ENCODE results near the gene KRTAP27-1.

KRTAP27-1 gene, protein sequence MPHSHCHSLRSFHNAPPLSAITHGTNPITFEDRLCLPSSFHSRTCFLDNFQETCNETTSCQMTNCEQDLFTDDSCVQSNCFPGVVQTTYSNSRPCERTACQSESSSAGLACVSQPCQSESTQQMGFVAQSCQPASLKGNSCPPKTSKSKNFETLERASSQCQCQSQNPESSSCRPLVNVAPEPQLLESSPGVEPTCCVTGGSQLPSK
- 0 to 0.33 (median 0) reads per million in 17 experiments for total RNA-seq

DNA sequence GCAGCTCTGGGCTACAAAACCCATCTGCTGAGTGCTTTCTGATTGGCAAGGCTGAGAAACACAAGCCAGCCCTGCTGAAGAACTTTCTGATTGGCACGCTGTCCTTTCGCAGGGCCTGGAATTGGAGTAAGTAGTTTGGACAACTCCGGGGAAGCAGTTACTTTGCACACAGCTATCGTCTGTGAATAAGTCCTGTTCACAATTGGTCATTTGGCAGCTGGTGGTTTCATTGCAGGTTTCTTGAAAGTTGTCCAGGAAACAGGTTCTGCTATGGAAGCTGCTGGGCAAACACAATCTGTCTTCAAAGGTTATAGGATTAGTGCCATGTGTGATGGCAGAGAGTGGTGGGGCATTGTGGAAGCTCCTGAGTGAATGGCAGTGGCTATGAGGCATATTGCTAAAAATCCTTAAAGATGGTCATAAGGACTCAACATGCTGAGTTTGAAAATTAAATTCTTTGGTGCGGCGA lies at the start of gene KRTAP27-1:
Gene KRTAP27-1 (minus strand): TSS at position 419 of the 469 bp plus-strand sequence. CDS start 26 bp downstream, at position 393.
- no peak for DNase-seq

- DNase-seq: no peak
Observed at GRCh38 chr21:30382201-30382600, 44.7 kb upstream of the KRTAP27-1 start.

- no peak for DNase-seq
Observed at GRCh38 chr21:30372139-30372770, 34.8 kb upstream of the KRTAP27-1 start, which contains the start of gene KRTAP13-2. Gene KRTAP13-2, minus strand, starts transcription at chr21:30372271. Its CDS starts 58 bp downstream, at chr21:30372213.

DNA sequence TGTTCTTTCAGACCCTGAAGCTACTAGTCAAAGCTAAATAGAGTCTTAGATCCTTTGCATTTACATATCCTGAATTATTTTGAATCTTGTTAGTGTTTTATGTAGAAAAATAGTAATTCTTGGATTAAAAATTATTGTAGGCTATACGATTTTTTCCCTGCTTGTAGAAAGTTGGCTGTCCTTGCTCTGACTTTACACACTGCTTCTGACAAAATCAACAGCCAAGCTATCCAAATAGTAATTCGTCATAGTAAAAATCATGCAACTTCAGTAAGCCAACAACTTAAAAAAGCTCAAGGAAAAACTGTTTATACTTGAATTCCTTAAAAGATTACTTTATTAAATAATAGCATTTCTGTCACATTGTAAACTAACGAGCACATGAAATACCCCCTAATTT lies 18.4 kb upstream of the KRTAP27-1 start:
- DNase-seq: no peak

- no peak for DNase-seq
Observed at GRCh38 chr21:30354308-30355005, 17.0 kb upstream of the KRTAP27-1 start.

DNA sequence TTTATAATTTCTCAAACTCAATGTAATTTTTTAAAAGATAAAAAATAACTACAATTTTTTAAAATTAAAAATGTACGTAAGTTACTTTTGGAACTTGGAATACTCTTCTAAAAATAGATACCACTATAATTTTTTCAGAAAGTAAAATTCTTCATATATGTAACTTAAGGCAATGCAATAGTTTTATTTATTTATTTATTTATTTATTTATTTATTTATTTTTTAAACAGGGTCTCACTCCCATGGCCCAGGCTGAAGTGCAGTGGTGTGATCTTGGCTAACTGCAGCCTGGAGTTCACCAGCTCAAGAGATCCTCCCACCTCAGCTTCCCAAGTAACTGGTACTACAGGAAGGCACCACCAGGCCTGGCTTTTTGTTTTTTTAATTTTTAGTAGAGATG lies 14.0 kb upstream of the KRTAP27-1 start:
- no peak for DNase-seq

GRCh38 chr21:30349572-30349971 lies 12.1 kb upstream of the KRTAP27-1 start:
- DNase-seq: no peak

DNA sequence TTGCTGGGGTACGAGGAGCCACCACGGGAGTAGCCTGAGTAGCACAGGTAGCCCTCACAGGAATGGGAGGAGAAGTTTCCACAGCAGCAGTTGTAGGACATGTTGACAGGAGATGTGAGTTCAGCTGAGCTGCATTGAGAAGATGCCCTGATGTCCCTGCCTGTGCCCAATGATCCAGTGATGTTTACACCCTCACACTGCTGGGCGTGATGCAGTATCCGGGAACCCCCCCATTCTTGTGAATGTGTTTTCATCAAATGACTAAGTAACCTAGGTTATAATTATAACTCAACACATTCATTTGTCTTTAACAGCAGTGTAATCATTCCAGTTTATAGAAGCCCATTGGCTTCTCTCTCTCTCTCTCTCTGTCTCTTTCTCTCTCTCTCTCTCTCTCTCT lies 11.0 kb upstream of the KRTAP27-1 start, which contains the start of gene KRTAP23-1:
Gene KRTAP23-1 (minus strand): TSS at position 101 of the 400 bp plus-strand sequence. CDS start 0 bp downstream, at position 101.
- no peak for DNase-seq

GRCh38 chr21:30345014-30345413 lies 7.5 kb upstream of the KRTAP27-1 start:
- DNase-seq: no peak

- DNase-seq: peak; percentile 41 to 62 (median 50)
Observed at GRCh38 chr21:30340714-30341573, 3.5 kb upstream of the KRTAP27-1 start.

- DNase-seq: no peak
Observed at GRCh38 chr21:30338717-30339116, 1.2 kb upstream of the KRTAP27-1 start.

GRCh38 chr21:30337772-30338171 lies 278 bp upstream of the KRTAP27-1 start:
- no peak for DNase-seq

GRCh38 chr21:30336596-30336995 lies 898 bp downstream of the KRTAP27-1 start:
- DNase-seq: no peak

- no peak for DNase-seq
Observed at GRCh38 chr21:30333736-30334135, 3.8 kb downstream of the KRTAP27-1 start.

- no peak for DNase-seq
Observed at GRCh38 chr21:30332681-30333080, 4.8 kb downstream of the KRTAP27-1 start.

DNA sequence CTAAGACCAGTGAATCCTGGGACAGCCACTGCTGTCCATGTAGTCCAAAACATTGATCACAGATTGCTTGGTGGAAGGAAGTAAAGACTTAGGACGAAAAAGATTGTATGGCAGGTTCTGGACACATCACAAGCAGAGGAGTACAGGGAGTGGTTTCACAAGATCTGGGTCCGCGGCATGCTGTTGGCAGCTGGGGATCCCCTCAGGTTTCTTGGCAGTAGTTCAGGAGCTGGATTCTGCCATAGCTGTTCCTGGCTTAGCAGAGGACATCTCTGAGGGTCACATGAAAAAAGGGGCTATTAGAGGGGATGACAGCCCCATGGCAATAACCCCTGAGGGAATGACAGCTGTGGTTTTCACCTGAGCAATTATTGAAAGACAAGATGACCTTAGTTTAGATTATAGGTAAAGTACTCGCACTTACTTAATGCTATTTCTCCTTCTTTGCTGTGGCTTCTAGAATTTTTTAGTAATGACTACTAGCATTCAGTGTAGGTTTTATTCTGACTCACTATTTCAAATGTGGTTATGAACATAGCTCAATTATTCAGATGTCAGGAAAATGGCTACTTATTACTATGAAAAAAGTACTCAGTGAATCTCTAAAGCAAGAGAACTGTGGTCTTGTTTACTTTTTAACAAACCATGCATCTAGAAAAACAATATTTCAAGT lies 8.2 kb downstream of the KRTAP27-1 start:
- no peak for DNase-seq

DNA sequence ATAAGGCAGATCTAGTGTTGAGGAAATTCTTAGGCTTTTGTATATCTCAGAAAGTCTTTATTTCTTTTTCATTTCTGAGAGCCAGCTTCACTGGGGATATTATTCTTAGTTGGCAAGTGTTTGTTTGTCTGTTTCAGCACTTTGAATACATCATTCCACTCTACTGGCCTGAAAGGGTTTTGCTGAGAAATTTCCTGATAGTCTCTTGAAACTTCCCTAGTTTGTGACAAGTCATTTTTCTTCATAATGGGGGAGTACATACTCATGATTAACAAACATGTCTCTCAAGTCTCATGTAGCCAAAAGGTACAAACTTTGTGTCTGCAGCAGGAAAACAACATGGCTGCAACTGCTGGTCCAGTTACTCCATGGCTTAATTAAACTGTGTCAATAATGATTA lies 11.1 kb downstream of the KRTAP27-1 start:
- no peak for DNase-seq

GRCh38 chr21:30320215-30320614 lies 17.3 kb downstream of the KRTAP27-1 start, which contains the start of gene KRTAP26-1:
Gene KRTAP26-1, minus strand, starts transcription at chr21:30320315. Its CDS starts 280 bp downstream, at chr21:30320035.
- DNase-seq: no peak

- DNase-seq: no peak
Observed at GRCh38 chr21:30315701-30316100, 21.8 kb downstream of the KRTAP27-1 start.

GRCh38 chr21:30306884-30307283 lies 30.6 kb downstream of the KRTAP27-1 start:
- no peak for DNase-seq

DNA sequence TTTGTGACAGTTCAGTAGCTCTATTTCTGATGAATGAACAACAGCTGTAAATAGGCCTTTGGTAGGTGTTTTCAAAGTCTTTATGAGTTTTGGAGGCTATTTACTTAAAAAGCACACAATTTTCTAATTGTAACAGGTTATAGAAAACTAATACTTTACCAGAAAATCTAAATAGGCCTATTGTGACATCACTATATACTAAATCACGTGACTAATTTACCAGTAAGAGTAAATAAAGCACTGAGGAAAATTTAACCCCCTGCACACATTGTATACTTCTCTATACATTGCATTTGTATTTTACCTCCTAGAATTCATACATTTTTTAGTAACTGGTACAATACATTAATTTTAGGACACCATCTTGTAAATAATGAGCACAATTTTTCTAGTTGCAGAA lies 32.4 kb downstream of the KRTAP27-1 start:
- DNase-seq: no peak

DNA sequence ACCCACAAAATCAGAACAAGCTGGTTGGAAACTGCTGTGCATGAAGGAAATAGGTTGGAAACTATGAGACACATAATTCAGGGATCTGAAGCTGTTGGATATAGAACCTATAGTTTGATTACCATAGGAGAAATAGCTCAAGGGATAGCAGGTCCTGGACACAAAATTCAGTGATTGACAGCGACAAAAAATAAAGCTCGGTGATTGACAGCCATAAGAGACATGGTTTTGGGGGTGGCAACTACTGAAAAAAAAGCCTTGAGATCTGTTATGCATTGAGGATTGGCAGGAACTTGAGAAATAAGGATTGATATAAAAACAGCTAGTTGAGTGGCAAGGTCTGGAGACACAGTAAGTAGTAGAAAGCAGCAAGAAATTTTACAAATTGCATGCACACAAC lies 48.3 kb downstream of the KRTAP27-1 start, which contains the start of gene KRTAP25-1:
Gene KRTAP25-1 (minus strand): TSS at position 300 of the 400 bp plus-strand sequence. CDS start 24 bp downstream, at position 276.
- DNase-seq: no peak
